Pancreas (tissue), 10 donors: ENCODE data around the gene BBS1. TPM values are rescaled to one million over a fixed set of nuclear protein-coding genes. Genes with fewer than 3 reads are reported as not detected.
A peak's percentile ranks its signal among the peaks of the same experiment; 100 is the strongest.

Experiments used
- ATAC-seq, 4 donors: fragments of 200-7000 bp; cut with Tn5 transposase; one replicate each; pipeline versions ENCODE4 v1.8.0 to v1.9.1; 2020; ENCODE audit warnings: mild to moderate bottlenecking in 4 of 4, moderate library complexity in 4 of 4
- DNase-seq, 6 donors: peaks; one replicate each; pipeline ENCODE4 v3.0.0-alpha.2; 2020
- FAIRE-seq: peaks from 2 replicates; lab custom pipeline; 2012; peaks lifted over from hg19 to GRCh38; lab: Jason Lieb, UNC
- H3K27ac ChIP-seq, 4 donors: fragments of 200-600 bp; sonication (generic); 1 replicate in 3 of 4; 2 replicates in 1 of 4; pipeline versions ENCODE4 v1.5.0 to v1.8.0; 2020
- H3K27me3 ChIP-seq, 4 donors: fragments of 200-600 bp; one replicate each; pipeline ENCODE4 v1.8.0; 2021
- H3K36me3 ChIP-seq, 3 donors: fragments of 200-600 bp; sonication (generic) in 1 of 3; one replicate each; pipeline versions ENCODE4 v1.5.0 to v1.8.0; 2020 to 2021
- H3K4me1 ChIP-seq, 3 donors: fragments of 200-600 bp; one replicate each; pipeline ENCODE4 v1.8.0; 2021
- H3K4me3 ChIP-seq, 4 donors: fragments of 200-600 bp; sonication (generic) in 2 of 4; one replicate each; pipeline versions ENCODE4 v1.5.0 to v1.8.0; 2020 to 2021
- H3K9me3 ChIP-seq, 4 donors: fragments of 200-600 bp; one replicate each; pipeline ENCODE4 v1.8.0; 2021
- WGBS, 2 donors: extraction: QIAGEN DNeasy Blood & Tissue Kit; methylation state at CpG; one replicate each; pipeline ENCODE4 v1.1.7; 2013; 5-methylcytosine and 5-hydroxymethylcytosine counted together
- intact Hi-C, 3 donors: fragments of 100-400 bp; cut with DNase I; formaldehyde crosslinking; loops; one replicate each; pipeline versions ENCODE4 v1.11.1 to v1.14.2; 2022
- polyA plus RNA-seq, 2 donors: library from polyadenylated mRNA; stranded (reverse); fragments of 200-250 nt; gene quantifications; one replicate each; pipeline ENCODE4 v1.2.3, GENCODE V29; 2013
- total RNA-seq, 6 donors: library from RNA; stranded (reverse); fragmentation: NEBNext Ultra II Directional in 4 of 6; extraction: Animal tissue kit (Norgen Biotek cat#: 25700) in 4 of 6; gene quantifications; one replicate each; pipeline versions ENCODE4 v1.2.1 to v1.2.4, GENCODE V29; 2021 to 2023
- TF ChIP-seq, protein P1 (sequence below), 4 donors: fragments of 200-600 bp; sonication (generic) in 3 of 4; IDR thresholded peaks; one replicate each; pipeline versions ENCODE4 v1.5.0 to v1.8.0; 2021; ENCODE audit warnings: antibody characterized with exemption in 4 of 4
- donor health status: healthy with polysubstance abuse.
- donor health status: DM: no; HTN: no; CAD: no; lungs with moderate emphysema.
- donor health status: DM: no; HTN: no; CAD: no.
- donor health status: control.
- donor health status: control.
- donor health status: Bipolar disorder and iron deficiency.
- donor health status: DM: yes; HTN: yes; CAD: no.
- donor health status: DM: no; HTN: no; CAD: no.
- donor health status: DM: no; HTN: no; CAD: no.
- donor health status: DM: yes; HTN: yes; CAD: no.

BBS1 gene
- total and polyA plus RNA-seq, 8 donors, result 19.1 to 31.9 (median 22.1) TPM

DNA sequence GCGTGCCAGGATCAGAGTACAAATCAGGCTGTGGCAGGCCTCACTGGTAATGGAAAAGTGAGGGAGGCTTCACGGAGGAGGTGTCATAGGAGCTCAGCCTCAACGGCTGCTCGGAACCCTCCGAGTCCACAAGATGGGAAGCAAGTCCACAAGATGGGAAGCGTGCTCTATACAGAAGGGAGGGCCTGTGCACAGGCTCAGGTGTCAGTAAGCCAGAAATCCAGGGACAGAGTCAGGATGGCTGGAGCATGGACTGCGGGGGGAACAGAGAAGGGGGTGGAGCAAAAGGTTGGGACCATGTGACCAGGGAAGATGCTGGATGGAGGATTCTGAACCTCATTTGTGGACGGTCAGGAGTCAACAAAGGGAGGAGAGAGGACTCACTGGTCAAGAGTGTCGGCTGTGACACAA lies 33.6 kb upstream of the BBS1 start:
- Histone ChIP-seq H3K27ac (no peak overlapping the region), H3K36me3 (no peaks in the 10 kb centered on the region), H3K27me3 (no peaks in the 10 kb centered on the region), H3K4me1 (peaks cover 0 to 10% (median 0%) of the 10 kb centered on the region in 3 donors), H3K4me3 (no peak overlapping the region), H3K9me3 (no peaks in the 10 kb centered on the region)
- TF ChIP-seq, protein P1, sequence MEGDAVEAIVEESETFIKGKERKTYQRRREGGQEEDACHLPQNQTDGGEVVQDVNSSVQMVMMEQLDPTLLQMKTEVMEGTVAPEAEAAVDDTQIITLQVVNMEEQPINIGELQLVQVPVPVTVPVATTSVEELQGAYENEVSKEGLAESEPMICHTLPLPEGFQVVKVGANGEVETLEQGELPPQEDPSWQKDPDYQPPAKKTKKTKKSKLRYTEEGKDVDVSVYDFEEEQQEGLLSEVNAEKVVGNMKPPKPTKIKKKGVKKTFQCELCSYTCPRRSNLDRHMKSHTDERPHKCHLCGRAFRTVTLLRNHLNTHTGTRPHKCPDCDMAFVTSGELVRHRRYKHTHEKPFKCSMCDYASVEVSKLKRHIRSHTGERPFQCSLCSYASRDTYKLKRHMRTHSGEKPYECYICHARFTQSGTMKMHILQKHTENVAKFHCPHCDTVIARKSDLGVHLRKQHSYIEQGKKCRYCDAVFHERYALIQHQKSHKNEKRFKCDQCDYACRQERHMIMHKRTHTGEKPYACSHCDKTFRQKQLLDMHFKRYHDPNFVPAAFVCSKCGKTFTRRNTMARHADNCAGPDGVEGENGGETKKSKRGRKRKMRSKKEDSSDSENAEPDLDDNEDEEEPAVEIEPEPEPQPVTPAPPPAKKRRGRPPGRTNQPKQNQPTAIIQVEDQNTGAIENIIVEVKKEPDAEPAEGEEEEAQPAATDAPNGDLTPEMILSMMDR (IDR thresholded peaks at IDR 0.05), result no peak
- intact Hi-C loops, result no loop called here
- DNase-seq (no peak), FAIRE-seq (no peak), ATAC-seq (no peak)
- WGBS, 2 donors, result 75 to 79% methylated on average over 9 of the region's 9 CpGs

DNA sequence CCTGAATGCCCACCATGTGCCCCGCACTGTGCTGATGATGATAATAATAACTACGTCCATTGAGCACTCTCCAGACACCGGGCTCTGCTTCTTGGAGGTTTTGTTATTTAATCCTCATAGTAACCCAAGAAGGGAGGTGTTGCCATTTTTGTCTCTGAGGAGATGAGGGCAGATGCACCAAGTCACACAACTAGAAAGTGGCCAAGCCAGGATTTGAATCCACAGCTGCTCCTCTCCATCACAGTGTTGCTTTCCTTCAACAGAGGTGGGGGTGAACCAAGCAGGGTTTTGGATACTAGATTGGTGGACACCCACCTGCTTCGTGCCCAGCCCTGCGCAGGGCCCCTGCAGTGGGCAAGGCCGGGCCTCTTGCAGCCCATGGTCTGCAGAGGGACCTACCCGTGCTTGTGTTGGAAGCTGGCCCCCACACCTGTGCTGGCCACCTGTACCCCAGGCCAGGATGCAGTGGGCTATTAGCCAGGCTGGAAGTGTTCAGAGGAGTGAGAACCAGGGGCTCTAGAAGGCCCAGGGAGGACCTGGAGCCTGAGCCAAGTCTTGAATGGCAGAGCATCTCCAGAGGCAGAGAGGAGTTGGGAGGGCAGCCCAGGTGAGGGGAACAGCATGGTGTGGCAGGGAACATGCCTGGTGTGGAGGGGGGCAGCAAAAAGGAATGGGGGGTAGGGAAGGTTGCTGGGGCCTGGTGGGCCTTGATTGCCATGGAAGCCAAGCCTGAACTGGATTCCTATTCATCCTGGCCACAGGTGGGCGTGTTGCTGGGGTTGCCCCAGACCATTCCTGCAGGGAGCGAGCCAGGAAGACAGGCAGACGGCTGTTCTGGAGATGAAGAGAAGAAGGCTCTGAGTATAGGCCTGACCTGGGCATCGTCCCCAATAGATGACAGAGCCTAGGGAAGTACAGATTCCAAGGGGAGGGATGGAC lies 32.9 kb upstream of the BBS1 start:
- DNase-seq, result no peak
- no peaks in the 10 kb centered on the region for H3K36me3 ChIP-seq
- H3K4me1 ChIP-seq, result peaks cover 0 to 10% (median 0%) of the 10 kb centered on the region in 3 donors
- H3K9me3 ChIP-seq, result no peaks in the 10 kb centered on the region
- H3K27me3 ChIP-seq, result no peaks in the 10 kb centered on the region
- no peak overlapping the region for H3K4me3 ChIP-seq
- no peak for FAIRE-seq
- TF ChIP-seq, protein P1 (IDR thresholded peaks at IDR 0.05), result no peak
- intact Hi-C loops, result no loop called here
- 87 to 95% methylated on average over 11 of the region's 11 CpGs for WGBS, 2 donors
- ATAC-seq, result no peak
- H3K27ac ChIP-seq, result no peak overlapping the region

DNA sequence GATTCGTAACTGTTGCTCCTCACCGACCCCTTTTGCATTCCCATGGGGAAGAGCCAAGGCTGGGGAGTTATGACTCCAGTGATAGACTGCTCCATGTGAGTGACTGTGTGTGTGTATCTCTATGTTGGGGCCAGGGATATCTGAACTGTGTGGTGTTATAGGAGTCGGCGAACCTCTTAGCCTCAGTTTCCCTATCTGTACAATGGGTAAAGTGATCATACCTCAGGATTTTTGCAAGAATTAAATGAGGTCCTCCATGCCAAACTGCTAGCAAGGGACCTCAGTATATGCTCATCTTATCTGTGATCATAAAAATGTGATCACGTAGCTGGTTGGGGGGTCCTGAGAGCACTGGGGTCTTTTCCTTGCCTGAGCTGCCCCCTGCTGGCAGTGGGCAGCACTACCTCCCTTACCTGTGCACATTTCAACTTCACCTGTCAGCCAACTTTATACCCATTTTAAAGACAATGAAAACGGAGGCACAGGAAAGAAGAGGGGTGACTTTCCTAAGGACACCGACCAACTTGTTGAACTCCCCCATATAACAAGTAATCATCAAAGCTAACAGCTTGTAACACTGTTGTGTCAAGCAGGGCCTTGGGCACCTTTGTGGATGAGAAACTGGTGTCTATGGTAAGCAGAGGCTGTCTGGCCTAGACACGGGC lies 31.6 kb upstream of the BBS1 start:
- WGBS, 2 donors, result 37 to 42% methylated on average over 8 of the region's 8 CpGs
- TF ChIP-seq, protein P1 (IDR thresholded peaks at IDR 0.05), result peak in 3 of 4 donors; percentile 26 to 52 (median 50)
- Histone ChIP-seq H3K4me3 (peak overlapping the region; percentile 47 to 70 (median 58)), H3K4me1 (peaks cover 0 to 10% (median 0%) of the 10 kb centered on the region in 3 donors), H3K36me3 (peaks cover 0 to 4% (median 0%) of the 10 kb centered on the region in 3 donors), H3K27ac (peak overlapping the region in 3 of 4 donors; percentile 85 to 91 (median 89)), H3K27me3 (no peaks in the 10 kb centered on the region), H3K9me3 (no peaks in the 10 kb centered on the region)
- ATAC-seq (no peak), DNase-seq (no peak), FAIRE-seq (no peak)
- intact Hi-C loops, result no loop called here

DNA sequence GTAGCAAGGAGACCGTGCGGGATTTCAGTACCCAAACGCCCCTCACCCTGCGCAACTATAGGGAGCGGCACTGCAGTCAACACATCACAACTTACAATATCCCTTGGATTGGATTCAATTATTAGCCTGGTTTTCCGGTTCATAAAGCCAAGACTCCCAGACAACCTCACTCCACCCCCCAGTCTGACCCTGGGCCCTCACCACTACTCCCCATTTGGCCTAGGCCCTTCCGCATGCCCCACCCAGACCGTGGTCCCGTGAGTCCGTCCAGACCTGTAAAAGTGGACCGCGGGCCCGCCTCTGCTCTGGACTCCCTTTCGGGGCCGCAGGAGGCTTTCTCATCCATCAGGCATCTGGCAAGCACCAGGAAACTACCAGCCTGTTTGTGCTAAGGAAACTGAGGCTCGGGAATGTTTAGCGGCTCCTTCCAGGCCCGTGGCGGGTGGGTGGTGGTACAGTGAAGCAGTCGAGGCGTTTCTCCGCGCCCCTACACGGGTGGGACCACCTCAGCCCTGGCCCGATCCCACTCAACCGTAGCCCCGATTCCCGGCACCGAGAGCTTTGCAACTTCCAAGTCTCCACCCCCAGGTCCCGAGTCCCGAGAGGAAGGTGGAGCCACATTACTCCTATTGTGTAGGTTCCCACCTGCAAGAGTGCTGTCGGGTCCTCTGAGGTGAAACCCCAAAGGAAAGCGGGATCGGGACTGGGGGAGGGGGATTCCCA lies 30.9 kb upstream of the BBS1 start:
- TF ChIP-seq, protein P1 (IDR thresholded peaks at IDR 0.05), result no peak
- 0 to 1% methylated on average over 34 of the region's 34 CpGs for WGBS, 2 donors
- no peak for FAIRE-seq
- peaks cover 0 to 10% (median 0%) of the 10 kb centered on the region in 3 donors for H3K4me1 ChIP-seq
- H3K27me3 ChIP-seq, result no peaks in the 10 kb centered on the region
- peak overlapping the region; percentile 85 to 91 (median 90) for H3K27ac ChIP-seq
- no peaks in the 10 kb centered on the region for H3K9me3 ChIP-seq
- peak; percentile 50 to 64 (median 61) for ATAC-seq
- peak overlapping the region; percentile 47 to 70 (median 58) for H3K4me3 ChIP-seq
- peaks cover 0 to 4% (median 0%) of the 10 kb centered on the region in 3 donors for H3K36me3 ChIP-seq
- DNase-seq, result peak in 5 of 6 donors; percentile 41 to 69 (median 55)
- intact Hi-C loops, result no loop called here
